BLaER1 (cell line): Measurements from ENCODE around the gene MMP1.

Experiments
- H3K27ac ChIP-seq: shearing (Covaris generic); formaldehyde crosslinking; 2 replicates; pipeline ENCODE4 v1.8.1; 2022
- H3K27me3 ChIP-seq: shearing (Covaris generic); formaldehyde crosslinking; 2 replicates; pipeline ENCODE4 v1.8.1; 2022
- H3K36me3 ChIP-seq: shearing (Covaris generic); formaldehyde crosslinking; 2 replicates; pipeline ENCODE4 v1.8.1; 2022
- H3K4me1 ChIP-seq: shearing (Covaris generic); formaldehyde crosslinking; 2 replicates; pipeline ENCODE4 v1.8.1; 2022
- H3K4me2 ChIP-seq: shearing (Covaris generic); formaldehyde crosslinking; 2 replicates; pipeline ENCODE4 v1.8.1; 2022
- H3K4me3 ChIP-seq: shearing (Covaris generic); formaldehyde crosslinking; 2 replicates; pipeline ENCODE4 v1.8.1; 2022
- H3K9ac ChIP-seq: shearing (Covaris generic); formaldehyde crosslinking; 2 replicates; pipeline ENCODE4 v1.8.1; 2022
- H3K9me3 ChIP-seq: shearing (Covaris generic); formaldehyde crosslinking; 2 replicates; pipeline ENCODE4 v1.8.1; 2022
- H4K20me1 ChIP-seq: shearing (Covaris generic); formaldehyde crosslinking; 2 replicates; pipeline ENCODE4 v1.8.1; 2022
- Cebpa-rat ChIP-seq: shearing (Covaris generic); IDR thresholded peaks from 2 replicates; pipeline ENCODE4 v1.8.1; 2022

The MMP1 gene

GRCh38 chr11:102809971-102810370 is 12.0 kb upstream of the MMP1 start:
- H3K9me3 ChIP-seq = peaks cover 8% of the 10 kb centered on the region; the same call in 1 of the 2 replicates
- H3K4me3 ChIP-seq = no peak overlapping the region
- H3K36me3 ChIP-seq = no peaks in the 10 kb centered on the region
- H3K27me3 ChIP-seq = no peaks in the 10 kb centered on the region
- no peak for TF ChIP-seq Cebpa-rat
- H4K20me1 ChIP-seq = no peaks in the 10 kb centered on the region
- H3K4me2 ChIP-seq = no peak overlapping the region
- no peaks in the 10 kb centered on the region for H3K4me1 ChIP-seq
- H3K9ac ChIP-seq = no peak overlapping the region
- no peak overlapping the region for H3K27ac ChIP-seq

GRCh38 chr11:102807921-102808320 is 10.0 kb upstream of the MMP1 start:
- no peak overlapping the region for H3K4me3 ChIP-seq

GRCh38 chr11:102806296-102806695 is 8.3 kb upstream of the MMP1 start:
- Histone ChIP-seq H3K4me3 (no peak overlapping the region), H3K27me3 (no peaks in the 10 kb centered on the region), H4K20me1 (no peaks in the 10 kb centered on the region)

More at GRCh38 chr11:102807921-102808320, 10.0 kb upstream of the MMP1 start:
- no peak overlapping the region for H3K4me2 ChIP-seq
- no peaks in the 10 kb centered on the region for H3K27me3 ChIP-seq
- no peak overlapping the region for H3K9ac ChIP-seq
- H3K36me3 ChIP-seq = no peaks in the 10 kb centered on the region
- H3K9me3 ChIP-seq = peaks cover 8% of the 10 kb centered on the region; the same call in 1 of the 2 replicates
- no peak overlapping the region for H3K27ac ChIP-seq
- H3K4me1 ChIP-seq = no peaks in the 10 kb centered on the region
- TF ChIP-seq Cebpa-rat = no peak
- H4K20me1 ChIP-seq = no peaks in the 10 kb centered on the region

GRCh38 chr11:102802341-102802740 is 4.4 kb upstream of the MMP1 start:
- Histone ChIP-seq H3K4me1 (no peaks in the 10 kb centered on the region), H3K4me3 (no peak overlapping the region), H3K4me2 (no peak overlapping the region), H3K9me3 (no peaks in the 10 kb centered on the region), H3K27ac (no peak overlapping the region), H4K20me1 (no peaks in the 10 kb centered on the region), H3K36me3 (no peaks in the 10 kb centered on the region), H3K9ac (no peak overlapping the region), H3K27me3 (no peaks in the 10 kb centered on the region)
- TF ChIP-seq Cebpa-rat = no peak

More at GRCh38 chr11:102806296-102806695, 8.3 kb upstream of the MMP1 start:
- Histone ChIP-seq H3K9ac (no peak overlapping the region), H3K4me2 (no peak overlapping the region), H3K9me3 (peaks cover 8% of the 10 kb centered on the region; the same call in 1 of the 2 replicates), H3K4me1 (no peaks in the 10 kb centered on the region), H3K27ac (no peak overlapping the region), H3K36me3 (no peaks in the 10 kb centered on the region)
- TF ChIP-seq Cebpa-rat = no peak

GRCh38 chr11:102800767-102801166 is 2.8 kb upstream of the MMP1 start:
- H3K27ac ChIP-seq = no peak overlapping the region
- no peak for TF ChIP-seq Cebpa-rat
- H3K27me3 ChIP-seq = no peaks in the 10 kb centered on the region
- no peaks in the 10 kb centered on the region for H3K4me1 ChIP-seq
- no peaks in the 10 kb centered on the region for H4K20me1 ChIP-seq
- no peak overlapping the region for H3K4me3 ChIP-seq
- H3K9me3 ChIP-seq = no peaks in the 10 kb centered on the region
- no peak overlapping the region for H3K4me2 ChIP-seq
- H3K36me3 ChIP-seq = no peaks in the 10 kb centered on the region
- H3K9ac ChIP-seq = no peak overlapping the region

- Histone ChIP-seq H3K36me3 (no peaks in the 10 kb centered on the region), H3K4me1 (no peaks in the 10 kb centered on the region), H3K4me3 (no peak overlapping the region), H3K27me3 (no peaks in the 10 kb centered on the region), H3K9me3 (no peaks in the 10 kb centered on the region), H4K20me1 (no peaks in the 10 kb centered on the region), H3K9ac (no peak overlapping the region), H3K4me2 (no peak overlapping the region), H3K27ac (no peak overlapping the region)
- TF ChIP-seq Cebpa-rat = no peak
Measured at GRCh38 chr11:102799681-102800340, 1.9 kb upstream of the MMP1 start.

- no peaks in the 10 kb centered on the region for H3K36me3 ChIP-seq
- no peak overlapping the region for H3K27ac ChIP-seq
- peaks cover 4% of the 10 kb centered on the region; the same call in 1 of the 2 replicates for H3K4me1 ChIP-seq
- H3K4me2 ChIP-seq = no peak overlapping the region
- H3K9me3 ChIP-seq = no peaks in the 10 kb centered on the region
- no peaks in the 10 kb centered on the region for H3K27me3 ChIP-seq
- TF ChIP-seq Cebpa-rat = no peak
- no peaks in the 10 kb centered on the region for H4K20me1 ChIP-seq
- no peak overlapping the region for H3K4me3 ChIP-seq
- H3K9ac ChIP-seq = no peak overlapping the region
Measured at GRCh38 chr11:102794382-102794781, 3.6 kb downstream of the MMP1 start.

- Histone ChIP-seq H3K27ac (no peak overlapping the region), H3K4me2 (no peak overlapping the region), H3K4me1 (peaks cover 4% of the 10 kb centered on the region; the same call in 1 of the 2 replicates), H3K27me3 (no peaks in the 10 kb centered on the region), H3K4me3 (no peak overlapping the region), H3K36me3 (no peaks in the 10 kb centered on the region), H3K9me3 (no peaks in the 10 kb centered on the region), H3K9ac (no peak overlapping the region), H4K20me1 (no peaks in the 10 kb centered on the region)
- TF ChIP-seq Cebpa-rat = no peak
Measured at GRCh38 chr11:102793677-102794290, 4.2 kb downstream of the MMP1 start.

GRCh38 chr11:102792604-102793003 is 5.4 kb downstream of the MMP1 start:
- Histone ChIP-seq H3K4me3 (no peak overlapping the region), H4K20me1 (no peaks in the 10 kb centered on the region), H3K4me2 (no peak overlapping the region), H3K27me3 (no peaks in the 10 kb centered on the region), H3K9me3 (no peaks in the 10 kb centered on the region), H3K36me3 (no peaks in the 10 kb centered on the region), H3K9ac (no peak overlapping the region), H3K27ac (no peak overlapping the region), H3K4me1 (peaks cover 4% of the 10 kb centered on the region; the same call in 1 of the 2 replicates)
- no peak for TF ChIP-seq Cebpa-rat

- Histone ChIP-seq H3K27ac (no peak overlapping the region), H3K27me3 (no peaks in the 10 kb centered on the region), H3K4me1 (peaks cover 4% of the 10 kb centered on the region; the same call in 1 of the 2 replicates), H3K9ac (no peak overlapping the region), H3K9me3 (no peaks in the 10 kb centered on the region), H3K4me3 (no peak overlapping the region), H3K36me3 (no peaks in the 10 kb centered on the region), H4K20me1 (no peaks in the 10 kb centered on the region), H3K4me2 (no peak overlapping the region)
- no peak for TF ChIP-seq Cebpa-rat
Measured at GRCh38 chr11:102791271-102792036, 6.5 kb downstream of the MMP1 start.
